HG02973 (cell line): ENCODE measurements around the gene GID4.
A peak's percentile ranks its signal among the peaks of the same experiment; 100 is the strongest.

Experiments used
- ATAC-seq: cut with Tn5 transposase; IDR thresholded peaks from one replicate; pipeline ENCODE4 v1.9.1; 2021; ENCODE audit warnings: moderate library complexity; ENCODE audit not compliant: unreplicated experiment

Gene GID4

GRCh38 chr17:18042983-18043382 lies 3.8 kb downstream of the GID4 start:
- ATAC-seq = no peak

GRCh38 chr17:18043491-18043890 lies 4.3 kb downstream of the GID4 start:
- ATAC-seq = no peak

GRCh38 chr17:18044609-18045008 lies 5.4 kb downstream of the GID4 start:
- no peak for ATAC-seq

- ATAC-seq = no peak
These were observed 6.6 kb downstream of the GID4 start for GRCh38 chr17:18045691-18046350.

DNA sequence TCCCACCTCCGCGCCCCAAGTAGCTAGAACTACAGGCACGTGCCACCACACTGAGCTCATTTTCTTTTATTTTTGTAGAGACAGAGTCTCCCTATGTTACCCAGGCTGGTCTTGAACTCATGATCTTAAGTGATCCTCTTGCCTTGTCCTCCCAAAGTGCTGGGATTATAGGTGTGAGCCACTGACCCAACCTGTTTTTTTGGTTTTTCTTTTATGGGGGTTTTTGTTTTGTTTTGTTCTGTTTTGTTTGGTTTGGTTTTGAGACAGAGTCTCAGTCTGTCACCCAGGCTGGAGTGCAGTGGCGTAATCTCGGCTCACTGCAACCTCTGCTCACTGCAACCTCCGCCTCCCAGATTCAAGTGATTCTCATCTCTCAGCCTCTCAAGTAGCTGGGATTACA lies 16.4 kb downstream of the GID4 start:
- ATAC-seq = no peak

DNA sequence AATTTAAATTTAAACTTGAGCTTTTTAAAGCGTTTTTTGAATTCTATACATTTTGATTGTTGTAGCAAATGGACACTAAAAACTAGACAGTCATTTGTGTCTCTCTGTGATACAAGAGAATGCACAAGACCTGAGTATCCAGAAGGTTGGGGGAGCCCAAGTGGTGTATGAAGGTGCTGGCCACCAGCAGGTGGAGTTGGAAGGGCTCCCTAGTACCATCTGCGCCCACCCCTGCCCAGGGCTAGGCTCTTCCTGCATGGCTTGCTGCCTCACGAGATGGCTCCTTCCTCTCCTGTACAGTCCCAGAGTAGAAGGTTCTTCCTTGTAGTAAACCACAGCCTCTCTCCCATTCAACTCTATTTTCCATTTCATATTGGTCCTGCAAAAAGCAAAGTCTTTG lies 17.0 kb downstream of the GID4 start:
- no peak for ATAC-seq

DNA sequence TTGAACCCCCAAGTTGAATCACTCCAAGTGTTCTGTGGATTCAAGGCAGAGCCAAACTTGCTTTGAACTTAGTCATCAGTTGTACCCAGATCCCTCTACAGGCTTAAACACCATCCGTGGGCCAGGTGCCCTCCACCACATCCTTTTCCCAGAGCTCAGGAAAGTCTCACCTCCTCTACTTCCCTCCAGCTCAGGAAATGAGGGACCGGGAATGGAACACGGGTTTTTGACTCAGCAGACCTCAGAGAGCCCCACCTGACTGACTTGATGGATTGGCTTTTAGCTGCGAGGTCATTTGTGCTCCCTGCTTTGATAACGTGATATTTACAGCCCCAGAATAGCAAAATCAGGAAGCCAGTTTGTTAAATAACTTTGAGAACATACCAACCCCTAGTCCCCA lies 20.1 kb downstream of the GID4 start:
- ATAC-seq = no peak

- ATAC-seq = no peak
These were observed 24.8 kb downstream of the GID4 start for GRCh38 chr17:18064053-18064452.

- no peak for ATAC-seq
These were observed 26.3 kb downstream of the GID4 start for GRCh38 chr17:18065546-18065945.

DNA sequence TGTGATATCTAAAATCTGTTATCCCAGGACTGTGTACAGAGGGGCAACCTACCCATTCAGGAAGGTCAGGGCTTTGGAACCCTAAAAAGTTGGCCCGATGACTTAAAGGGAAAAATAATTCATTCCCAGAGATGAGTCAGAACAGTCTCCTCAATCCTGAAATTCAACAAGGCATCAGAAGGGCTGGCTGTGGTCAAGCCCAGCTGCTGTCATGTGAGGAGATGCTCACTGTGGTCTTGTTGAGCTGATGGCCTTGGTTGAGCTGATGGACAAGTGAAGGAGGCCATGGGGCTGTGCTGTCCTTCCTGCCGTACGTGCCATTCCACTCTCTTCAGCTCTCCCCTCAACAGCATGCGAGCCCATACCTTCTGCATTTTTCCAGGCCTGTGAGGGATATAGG lies 27.7 kb downstream of the GID4 start:
- no peak for ATAC-seq

- no peak for ATAC-seq
These were observed 29.9 kb downstream of the GID4 start for GRCh38 chr17:18069101-18069500.

DNA sequence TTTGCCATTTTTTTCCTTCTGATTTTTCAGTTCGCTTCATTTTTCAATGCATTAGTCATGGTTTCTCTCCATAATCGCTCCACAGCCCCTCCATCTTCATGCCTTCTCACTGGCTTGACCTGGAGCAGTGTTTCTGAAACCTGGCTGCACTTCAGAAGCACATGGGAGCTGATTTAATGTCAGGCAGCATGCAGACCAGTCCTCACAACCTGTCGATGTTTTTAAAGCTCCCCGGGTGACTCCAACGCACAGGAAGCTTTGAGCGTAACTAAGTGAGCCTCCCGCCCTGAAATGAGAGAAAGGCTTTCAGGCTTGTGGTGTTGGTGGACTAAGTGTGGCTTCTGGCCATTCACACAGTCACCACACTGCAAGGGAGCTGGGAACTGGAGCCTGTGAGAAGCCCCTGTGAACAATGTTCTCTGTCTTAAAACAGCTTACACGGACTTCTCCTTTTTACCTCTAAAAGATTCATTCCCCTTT lies 31.7 kb downstream of the GID4 start:
- no peak for ATAC-seq

DNA sequence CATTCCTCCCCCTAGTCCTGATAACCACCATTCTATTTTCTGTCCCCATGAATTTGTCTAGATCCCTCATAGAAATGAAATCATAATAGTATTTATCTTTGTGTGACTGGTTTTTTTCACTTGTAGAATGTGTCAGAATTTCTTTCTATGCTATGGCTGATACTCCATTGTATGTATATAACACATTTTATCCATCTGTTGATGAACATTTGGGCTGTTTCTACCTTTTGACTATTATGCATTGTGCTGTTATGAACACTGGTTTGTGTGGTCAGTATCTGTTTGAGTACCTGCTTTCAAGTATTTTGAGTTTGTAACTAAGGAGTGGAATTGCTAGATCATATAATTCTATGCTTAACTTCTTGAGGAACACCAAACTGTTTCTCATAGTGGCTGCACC lies 32.5 kb downstream of the GID4 start:
- ATAC-seq = no peak

DNA sequence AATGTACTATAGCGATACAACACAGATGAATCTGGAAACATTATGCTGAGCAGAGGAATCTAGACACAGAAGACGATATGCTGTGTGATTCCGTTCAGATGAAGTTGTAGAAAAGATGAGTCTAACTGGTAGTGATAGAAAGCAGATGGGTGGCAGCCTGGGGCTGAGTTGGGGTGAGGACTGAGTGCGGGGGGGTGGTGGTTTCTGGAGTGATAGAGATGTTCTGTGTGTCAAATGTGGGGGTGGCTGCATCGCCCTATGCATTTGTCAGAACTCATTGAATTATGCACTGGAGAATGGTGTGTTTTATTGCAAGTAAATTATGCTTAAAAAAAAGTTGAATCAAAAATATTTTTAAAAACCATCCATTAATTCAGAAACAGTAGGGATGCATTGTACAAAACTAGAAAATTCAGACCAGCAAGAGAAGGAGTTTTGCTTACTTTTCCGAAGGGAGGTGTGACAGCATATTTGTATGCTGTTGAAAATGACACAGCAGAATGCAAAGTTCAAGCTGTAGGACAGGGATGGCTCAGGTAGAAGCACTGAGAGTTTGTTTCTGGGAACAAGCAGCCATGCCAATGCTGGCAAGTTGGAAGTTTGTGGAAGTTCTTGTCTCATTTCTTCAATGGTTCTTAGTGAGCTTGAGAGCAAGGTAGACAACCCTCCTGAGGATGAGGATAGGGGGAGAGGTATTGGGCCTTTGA lies 35.5 kb downstream of the GID4 start:
- ATAC-seq = no peak

- ATAC-seq = no peak
These were observed 37.7 kb downstream of the GID4 start for GRCh38 chr17:18076936-18077335.

- no peak for ATAC-seq
These were observed 40.3 kb downstream of the GID4 start for GRCh38 chr17:18079543-18079942.

DNA sequence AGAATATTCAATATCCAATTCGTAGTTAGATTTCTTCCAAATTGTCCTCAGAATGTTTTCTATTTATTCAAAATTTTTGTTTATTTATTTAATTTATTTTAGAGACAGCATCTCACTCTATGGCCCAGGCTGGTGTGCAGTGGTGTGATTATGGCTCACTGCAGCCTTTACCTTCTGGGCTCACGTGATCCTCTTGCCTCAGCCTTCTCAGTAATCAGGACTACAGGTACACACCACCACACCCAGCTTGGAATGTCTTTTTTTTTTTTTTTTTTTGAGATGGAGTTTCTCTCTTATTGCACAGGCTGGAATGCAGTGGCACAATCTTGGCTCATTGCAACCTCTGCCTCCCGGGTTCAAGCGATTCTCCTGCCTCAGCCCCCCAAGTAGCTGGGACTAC lies 45.0 kb downstream of the GID4 start:
- ATAC-seq = no peak

- peak; percentile 78 for ATAC-seq
These were observed 48.6 kb downstream of the GID4 start, which contains the start of gene DRG2 for GRCh38 chr17:18087610-18088491. DRG2 (plus strand) TSS chr17:18087948; CDS start chr17:18088024, 76 bp downstream.

GRCh38 chr17:18089613-18090012 lies 50.4 kb downstream of the GID4 start:
- ATAC-seq = no peak

DNA sequence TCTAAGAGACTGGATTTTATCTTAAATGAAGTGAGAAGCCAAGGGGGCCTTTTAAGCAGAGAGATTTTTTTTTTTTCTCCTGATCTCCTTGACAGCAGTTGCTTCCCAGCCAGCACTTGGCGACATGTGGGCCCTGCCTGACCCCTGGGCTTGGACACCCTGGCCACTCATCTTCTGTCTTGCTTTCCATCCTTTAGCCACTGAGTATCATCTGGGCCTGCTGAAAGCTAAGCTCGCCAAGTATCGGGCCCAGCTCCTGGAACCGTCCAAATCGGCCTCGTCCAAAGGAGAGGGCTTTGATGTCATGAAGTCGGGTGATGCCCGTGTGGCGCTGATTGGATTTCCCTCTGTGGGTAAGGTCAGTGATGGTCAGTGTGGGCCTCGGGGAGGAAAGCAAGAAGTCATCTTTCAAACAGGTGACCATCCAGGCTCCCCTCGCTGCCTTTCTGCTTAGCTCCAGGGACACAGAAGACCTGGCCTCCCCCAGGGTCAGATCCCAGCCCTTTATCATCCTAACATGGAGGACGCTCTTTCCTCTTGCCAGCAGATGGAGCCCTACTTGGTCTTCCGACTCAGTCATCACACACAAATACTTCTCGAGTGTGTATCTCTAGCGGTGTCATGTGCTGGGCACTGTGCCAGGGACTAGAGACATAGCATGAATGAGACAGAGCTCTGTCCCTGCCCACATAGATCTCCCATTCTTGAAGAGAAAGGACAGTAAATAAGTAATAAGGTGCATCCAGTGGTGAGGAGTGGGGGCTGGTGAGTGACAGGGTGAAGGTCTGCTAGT lies 54.6 kb downstream of the GID4 start:
- ATAC-seq = no peak

GRCh38 chr17:18094409-18094807 lies 55.2 kb downstream of the GID4 start:
- ATAC-seq = no peak
